ENCODE data around the gene SRPRB.
"Not testable (repeated sequence)": the region's sequence is repeated elsewhere in the genome, so short reads cannot be mapped to it uniquely, and the experiment has no call there.

The SRPRB gene

DNA sequence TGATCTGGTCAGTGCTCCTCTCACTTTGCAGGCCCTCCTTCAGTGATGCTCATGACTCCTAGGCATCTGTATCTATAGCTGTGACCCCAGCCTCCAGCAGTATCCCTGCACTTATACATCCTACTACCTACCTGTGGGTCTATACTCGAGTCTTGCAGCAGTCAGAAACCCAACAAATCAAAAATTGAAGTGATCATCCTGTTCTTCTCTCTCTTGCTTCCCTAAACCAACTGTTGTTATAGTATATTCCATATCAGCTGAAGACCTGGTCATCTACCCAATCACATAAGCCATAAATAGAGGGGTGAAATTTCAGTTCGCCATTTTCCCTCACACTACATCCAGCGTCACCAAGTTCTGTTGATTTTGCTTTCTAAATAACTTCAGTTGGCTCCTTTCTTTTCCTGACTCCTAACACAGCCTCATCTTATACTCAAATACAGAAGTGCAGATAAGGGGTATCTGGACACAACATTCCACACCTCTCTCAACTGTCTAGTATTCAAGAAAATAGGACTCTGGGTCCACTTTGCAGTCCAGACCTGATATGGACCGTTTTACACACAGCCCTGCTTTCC is 25.9 kb upstream of the SRPRB start:
- no peak for DNase-seq

DNA sequence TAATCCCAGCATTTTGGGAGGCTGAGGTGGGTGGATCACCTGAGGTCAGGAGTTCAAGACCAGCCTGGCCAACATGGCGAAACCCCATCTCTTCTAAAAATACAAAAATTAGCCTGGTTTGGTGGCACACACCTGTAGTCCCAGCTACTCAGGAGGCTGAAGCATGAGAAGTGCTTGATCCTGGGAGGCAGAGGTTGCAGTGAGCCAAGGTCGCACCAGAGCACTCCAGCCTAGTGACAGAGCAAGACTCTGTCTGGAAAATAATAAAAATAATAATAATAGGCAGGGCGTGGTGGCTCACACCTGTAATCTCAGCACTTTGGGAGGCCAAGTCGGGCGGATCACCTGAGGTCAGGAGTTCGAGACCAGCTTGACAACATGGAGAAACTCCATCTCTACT is 24.9 kb upstream of the SRPRB start:
- not testable (repeated sequence) for DNase-seq

DNA sequence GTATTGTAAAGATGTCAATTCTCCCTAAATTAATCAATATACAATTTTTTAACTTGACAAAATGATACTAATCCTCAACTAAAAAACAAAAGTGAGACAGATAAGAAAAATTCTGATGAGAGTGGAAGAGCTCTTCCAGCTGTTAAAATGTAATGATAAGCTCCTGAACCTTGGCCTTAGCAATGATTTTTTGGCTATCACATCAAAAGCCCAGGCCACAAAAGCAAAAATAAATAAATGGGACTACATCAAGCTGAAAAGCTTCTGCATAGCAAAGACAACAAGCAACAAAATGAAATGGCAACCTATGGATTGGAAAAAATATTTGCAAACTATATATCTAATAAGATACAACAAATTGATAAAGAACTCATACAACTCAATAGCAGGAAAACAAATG is 24.0 kb upstream of the SRPRB start:
- no peak for DNase-seq

DNA sequence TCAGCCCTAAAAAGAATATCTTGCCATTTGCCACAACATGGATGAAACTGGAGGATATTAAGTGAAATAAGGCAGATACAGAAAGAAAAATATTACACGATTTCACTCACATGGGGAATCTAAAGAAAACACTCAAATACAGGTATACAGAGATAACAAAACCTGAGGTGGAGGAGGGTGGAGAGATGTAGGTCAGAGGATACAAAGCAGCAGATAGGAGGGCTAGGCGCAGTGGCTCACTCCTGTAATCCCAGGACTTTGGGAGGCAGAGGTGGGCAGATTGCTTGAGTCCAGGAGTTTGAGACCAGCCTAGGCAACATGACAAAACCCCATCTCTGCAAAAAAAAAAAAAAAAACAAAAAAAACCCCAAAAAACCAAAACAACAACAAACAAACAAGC is 23.2 kb upstream of the SRPRB start:
- DNase-seq: no peak

DNA sequence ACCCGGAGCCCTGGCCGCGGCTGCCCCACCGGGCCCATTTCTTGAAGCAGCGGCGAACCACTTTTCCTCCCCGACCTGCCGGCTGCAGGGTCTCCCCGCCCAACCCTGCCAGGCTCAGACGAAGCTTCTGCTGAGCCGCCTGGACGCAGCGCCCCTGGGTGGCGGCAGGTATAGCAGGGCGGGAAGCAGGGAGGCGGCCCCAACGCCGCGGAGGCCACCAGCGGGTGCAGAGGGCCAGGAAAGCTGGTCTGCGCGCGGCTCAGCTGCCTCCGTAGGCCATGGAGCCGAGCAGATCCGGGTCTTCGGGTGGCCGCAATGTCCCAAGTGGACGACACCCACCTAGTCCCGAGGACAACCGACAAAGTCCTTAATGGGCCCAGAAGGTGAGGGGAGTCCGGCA is 21.9 kb upstream of the SRPRB start:
- DNase-seq: no peak

DNA sequence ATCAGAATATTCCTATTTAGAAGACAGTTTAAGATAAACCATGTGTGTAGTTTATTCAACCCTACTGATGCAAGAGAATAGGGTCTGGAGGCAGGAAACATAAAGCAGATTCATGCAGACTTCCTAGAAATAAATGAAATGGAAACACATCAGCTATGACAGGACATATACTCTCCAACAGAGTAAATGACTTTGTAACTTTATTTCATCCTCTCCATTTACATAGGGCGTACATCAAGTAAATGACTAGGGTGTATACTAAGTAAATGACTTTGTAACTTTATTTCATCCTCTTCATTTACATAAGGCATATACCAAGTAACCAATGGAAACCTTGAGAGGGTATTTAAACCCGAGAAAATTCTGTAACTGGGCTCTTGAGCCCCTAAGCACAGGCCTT is 17.6 kb upstream of the SRPRB start:
- DNase-seq: no peak

DNA sequence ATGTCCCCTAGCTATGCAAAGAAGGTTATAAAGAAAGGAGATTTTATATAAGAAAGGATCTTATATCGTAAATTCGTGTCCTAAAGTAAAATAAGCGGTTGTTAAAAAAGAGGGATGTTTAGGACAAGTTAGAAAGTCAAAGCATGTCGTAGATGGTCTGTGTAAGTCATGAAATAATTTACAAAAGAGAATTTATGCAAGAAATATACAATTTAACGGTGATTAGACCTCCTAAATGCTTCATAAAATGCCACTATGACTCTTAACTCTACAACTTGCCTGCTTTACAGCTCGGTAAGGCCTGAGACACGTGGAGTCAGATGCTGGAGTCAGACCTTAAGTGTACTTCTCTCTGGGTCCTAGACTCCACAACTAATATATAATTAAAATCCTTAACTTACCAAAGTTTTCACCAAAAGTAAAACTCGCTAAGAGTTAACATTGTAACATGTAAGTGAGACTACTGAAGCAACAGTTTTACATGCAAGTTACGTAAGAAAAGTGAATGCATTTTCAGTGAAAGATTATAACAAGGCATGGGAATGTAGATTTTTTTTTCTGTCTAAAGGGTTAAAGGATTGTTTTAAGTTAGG is 13.3 kb upstream of the SRPRB start:
- DNase-seq: no peak

DNA sequence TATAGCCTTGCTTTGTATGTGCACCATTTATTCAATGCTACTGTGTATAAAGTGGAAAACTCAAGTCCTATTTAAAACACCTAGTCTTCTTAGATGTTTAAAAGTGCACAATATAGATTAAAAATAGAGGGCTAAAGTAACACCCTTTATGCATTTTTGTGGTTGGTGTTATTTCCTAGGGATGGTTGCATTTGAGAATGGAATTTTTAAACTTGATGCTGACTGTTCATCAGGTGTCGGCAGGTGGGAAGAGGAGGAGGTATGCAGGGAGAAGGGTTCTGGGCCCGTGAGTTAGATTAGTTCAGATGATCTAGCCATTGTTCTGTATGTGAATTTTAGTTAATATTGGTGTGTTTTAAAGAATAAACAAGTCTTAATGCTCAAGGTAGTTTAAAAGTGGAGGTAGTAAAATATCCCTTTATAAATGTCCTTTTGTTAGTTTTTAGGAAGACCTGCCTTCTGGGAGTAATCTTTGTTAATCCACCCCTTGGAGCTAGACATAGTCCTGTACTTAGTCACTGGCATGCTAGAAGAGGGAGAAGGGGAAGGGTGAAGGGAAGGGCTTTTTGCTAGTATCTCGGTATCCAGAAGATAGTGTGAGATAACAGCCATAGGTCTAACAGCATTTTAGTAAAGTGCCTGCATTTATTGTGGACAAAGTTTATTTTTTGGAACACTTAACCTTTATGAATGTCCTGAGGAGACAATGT is 8.1 kb upstream of the SRPRB start:
- no peak for DNase-seq

DNA sequence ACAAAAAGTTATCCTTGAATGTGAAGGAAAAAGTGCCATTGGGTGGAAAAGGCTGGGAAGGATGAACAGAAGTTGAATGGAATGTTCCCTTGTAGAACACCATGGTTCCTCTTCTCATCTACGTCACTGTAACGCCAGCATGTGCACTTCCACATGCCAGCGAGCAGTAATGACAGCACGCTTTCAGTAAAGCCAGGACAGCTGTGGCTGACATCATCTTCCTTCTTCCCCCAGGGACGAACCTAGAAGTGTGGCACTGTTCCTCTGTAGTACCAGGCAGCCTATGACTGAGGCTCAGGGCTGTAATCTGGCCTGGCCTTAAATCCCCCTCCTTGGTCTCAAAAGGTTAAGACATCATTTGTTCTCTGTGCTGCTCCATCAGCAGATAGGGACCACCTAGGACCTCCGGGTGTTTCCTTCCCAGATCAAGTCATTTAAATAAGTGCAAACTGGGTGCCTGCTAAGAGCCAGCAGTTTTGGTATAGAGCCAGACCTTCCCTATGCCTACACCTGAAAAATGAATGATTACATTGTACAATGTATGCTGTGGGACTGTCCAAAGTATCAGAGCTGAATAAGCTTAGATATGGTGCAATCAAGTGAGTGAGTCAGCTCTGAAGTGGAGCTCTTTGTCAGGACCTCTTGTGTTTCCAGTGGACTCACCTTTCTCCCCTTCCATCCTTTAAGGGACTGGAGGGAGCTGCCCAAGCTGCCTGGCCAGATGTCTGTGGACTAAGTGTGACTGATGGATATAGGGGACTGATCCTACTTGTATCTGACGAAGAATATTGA is 5.6 kb upstream of the SRPRB start:
- DNase-seq: peak; percentile 34

DNA sequence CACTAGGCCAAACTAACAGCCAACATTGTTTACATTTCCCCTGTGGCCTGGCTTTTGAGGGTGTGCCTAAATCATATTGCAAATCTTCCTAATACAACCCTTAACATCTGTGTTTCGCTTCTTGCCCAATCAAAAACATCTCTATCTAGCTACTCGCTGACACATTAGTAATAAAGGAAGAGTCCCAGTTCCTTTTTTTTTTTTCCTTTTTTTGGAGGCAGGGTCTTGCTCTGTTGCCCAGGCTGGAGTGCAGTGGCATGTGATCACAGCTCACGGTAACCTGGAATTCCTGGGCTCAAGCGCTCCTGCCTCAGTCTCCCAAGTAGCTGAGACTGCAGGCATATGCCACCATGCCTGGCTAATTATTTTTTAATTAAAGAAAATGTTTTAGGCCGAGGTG is 2.1 kb upstream of the SRPRB start:
- no peak for DNase-seq

DNA sequence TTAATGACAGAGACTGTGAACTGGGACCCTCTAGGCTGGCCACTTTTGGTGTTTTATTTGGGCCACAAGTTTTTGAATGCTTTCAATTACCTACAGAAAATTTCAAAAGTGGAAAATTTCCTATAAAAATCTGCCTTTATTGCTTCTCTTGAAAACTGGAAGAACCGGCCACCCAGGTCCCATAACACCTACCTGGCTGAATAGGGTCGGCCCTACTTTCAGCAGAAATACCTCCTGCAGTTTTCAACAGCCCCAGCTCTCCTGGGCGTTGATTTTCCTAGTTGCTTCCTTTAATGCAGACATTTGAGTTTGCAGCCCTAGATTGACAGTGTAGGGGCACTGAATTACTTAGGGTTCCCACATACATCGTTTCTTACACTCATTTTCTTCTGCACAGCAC is 719 bp upstream of the SRPRB start:
- no peak for DNase-seq

DNA sequence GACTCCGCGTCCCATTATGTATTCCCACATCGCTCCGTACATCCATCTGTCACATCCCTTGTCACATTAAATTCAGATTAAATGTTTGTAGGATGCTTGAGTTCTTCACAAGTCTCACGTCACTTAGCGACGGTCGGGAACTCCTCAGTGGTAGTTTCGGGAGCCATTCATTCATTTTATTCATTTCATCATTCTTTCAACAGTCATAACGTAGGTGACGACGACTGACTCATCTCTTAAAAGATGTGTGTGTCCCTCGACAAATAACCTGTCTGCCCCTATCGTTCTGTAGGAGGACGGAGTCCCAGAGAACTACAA is 272 bp upstream of the SRPRB start:
- DNase-seq: no peak

DNA sequence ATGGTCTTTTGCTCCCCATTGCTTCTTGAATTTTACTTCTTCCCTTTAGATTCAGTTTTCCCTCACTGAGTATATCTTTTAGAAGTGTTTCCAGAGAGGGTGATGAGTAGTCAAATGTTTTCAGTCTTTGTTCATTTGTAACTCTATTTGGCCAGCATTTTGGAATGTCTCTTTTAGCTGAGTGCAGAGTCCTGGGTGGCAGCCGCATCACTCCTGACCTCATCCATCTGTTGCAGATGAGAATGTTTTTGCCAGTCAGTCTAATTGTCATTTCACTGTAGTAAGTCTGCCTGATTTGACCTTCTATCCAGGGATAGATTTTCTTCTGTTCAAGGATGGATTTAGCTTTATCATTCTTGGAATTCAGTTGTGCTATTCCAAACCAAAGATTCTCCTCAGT is 7.3 kb downstream of the SRPRB start:
- DNase-seq: no peak

DNA sequence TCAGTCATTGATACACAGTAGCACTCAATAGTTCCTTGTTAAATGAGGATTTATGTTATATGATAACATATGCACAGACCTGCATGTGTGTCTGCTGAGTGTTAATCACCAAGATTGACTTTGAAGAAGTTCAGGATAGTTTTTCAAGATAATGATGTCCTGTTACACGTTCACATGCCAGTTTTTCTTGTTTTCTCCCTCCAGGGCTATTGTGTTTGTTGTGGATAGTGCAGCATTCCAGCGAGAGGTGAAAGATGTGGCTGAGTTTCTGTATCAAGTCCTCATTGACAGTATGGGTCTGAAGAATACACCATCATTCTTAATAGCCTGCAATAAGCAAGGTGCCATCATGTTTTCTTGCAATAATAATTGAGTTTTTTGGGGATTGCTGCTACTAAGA is 9.8 kb downstream of the SRPRB start:
- DNase-seq: no peak

DNA sequence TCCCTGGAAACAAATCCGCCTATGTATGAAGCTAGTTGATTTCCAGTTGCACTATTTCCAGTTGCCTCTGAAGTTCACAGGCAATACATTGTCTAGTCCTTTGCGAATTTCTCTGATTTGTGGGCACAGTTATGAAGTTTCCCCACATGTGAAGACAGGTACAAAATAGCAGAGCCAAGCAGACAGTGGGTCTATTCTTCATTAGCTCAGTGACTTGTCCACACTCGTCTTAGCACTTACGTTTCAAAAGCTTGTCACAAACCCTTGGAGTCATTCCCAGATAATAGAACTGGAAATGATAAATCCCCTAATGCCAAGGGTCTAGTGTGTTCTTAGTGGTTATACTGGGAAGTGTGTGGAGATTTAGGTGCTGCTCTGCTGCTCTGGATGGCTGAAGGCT is 14.5 kb downstream of the SRPRB start:
- no peak for DNase-seq

DNA sequence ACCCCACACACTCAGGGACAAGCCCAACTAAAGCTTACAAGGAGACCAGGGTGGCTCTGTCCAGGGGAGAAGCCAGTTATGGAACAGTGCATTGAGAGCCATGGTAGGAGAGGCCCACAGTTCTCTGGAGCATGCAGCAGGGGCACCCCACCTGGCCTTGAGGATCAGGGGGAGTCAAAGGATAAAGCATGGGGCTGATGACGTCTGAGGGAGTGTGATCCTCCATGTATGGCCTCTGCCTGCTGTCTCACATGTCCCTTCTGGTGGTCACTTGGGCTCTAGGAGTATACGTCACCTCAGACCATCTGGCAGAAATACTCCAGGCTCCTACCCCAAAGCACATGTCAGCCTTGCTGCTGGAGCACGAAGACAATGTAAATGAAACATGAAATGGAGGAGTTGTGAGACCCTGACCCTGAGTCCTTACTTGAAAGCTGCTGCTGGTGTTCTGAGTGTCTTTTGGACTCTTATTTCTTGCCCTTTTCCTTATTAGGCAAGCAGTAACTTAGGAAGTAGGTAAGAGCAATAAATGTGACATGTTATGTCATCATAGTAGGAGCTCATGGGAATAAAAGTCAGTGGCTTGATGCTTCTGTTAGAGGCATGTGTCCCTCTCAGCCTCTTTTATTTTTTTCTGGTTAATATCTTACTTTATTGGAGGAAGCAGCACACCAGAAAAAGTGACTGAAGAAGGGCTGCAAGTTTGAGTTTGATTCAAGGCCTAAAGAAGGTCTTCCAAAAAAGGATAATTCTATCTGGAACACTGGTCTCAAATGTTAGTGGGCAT is 15.5 kb downstream of the SRPRB start:
- DNase-seq: no peak

DNA sequence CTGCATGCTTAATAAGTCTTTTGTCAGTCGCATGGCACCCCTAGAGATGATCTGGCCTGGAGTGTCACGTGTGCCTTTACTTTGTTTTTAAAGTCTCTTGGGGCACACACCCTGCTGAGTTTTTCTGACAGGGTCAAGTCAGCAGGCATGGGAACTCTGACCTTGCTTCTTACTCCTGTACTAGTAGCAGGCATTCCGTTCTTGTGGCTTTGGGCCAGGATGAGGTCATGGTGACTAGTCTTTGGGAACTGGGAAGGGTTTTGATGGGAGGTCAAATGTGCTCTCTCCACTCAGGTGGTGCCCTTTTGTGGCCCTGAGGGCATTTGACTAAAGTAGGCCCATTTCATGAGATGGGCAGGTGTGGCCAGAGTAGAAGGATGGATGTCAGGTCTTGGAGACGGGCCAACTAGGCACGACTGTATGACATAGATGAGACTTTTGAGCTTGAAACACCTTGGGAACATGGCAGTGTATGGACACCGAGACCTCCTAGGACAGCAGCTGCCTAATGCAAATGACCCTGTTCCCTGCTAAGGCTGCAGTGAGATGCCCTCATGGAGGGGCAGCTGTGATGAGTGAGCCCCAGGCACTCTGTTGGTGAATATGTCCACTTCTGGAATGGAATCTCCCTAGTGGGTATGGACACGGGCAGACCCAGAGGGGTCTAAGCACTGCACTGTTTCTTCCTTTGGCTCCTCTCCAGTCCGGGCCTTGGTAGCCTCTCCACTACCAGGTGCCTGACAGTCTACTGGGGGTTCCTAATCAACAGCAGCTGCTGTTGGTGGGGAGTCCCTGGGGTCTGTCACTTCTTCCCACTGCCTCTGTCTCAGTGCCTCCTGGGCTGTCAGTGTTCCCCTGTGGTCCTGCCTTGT is 16.4 kb downstream of the SRPRB start:
- no peak for DNase-seq

DNA sequence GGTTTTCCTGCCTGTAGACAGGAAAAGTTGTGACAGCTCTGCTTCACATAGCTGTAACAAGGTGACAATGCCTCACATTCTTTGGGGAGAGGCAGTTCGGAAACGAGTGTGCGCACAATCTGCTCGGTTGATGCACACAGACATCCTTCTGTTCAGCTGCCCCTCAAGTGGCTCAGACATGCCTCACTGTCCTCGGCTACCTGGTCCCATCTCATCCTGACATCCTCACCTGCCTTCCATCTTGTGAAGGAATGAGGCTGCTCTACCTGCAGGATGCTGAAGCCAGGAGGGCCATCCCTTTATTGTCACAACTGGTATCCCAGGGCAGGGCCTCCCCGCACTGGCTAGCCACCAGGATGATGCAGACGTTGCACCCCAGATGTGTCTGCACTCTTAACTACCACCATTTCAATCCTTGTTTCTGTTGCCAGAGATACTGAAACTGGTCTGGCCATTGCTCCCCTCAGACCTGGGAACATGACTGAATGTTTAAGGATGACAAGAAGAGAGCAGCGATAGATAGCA is 19.4 kb downstream of the SRPRB start:
- DNase-seq: no peak

DNA sequence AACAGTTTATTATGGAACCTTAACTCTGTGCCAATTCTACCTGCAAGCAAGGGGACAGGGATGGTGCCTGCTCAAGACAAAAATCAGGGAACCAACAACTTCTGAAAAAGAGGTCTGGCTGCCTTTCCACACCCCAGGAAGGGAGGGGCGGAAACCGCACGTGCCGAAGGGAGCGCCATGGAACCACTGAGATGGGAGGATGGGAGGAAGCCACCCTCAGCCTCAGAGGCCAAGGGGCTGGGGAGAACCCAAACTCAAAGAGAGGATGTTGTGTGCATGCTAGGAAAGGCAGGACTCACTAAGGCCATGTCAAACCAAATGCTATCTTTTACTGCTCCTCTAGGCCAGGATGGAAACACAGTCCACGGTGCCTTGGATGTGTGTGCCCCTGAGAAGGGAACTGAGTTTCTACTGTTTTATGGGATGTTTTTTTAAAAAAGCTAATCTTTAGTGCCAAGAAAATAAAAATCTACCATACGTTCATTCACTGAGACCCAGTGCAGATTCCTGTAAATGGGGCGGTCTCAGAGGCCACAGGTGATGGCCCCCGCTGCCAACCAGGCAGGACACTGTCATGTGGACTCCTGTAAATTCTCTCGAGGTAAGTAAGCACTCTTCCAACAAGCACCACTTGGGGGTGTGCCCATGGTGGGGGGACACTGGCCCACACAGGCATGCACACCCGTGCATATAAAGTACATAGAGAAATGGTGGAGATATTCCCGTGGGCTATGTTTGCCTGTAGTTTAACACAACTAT is 20.5 kb downstream of the SRPRB start:
- DNase-seq: no peak

DNA sequence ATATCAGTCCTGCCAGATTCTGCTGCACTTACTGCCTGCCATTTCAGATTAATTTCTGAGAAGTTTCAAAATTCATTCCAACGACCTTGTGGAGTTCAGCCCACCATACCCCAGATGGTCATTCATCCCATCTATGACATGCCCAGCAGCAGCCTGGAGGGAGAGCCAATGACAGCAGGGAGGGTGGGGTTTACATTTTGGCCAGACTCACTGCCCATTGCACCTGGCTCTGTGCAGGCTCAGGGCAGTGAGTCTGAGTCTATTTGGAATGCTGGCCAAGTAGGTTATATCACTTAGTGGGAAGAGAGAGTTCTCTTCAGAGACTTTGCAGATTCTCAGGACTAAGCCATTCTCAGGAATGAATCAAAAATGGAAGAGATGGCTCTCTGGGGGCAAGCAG is 21.5 kb downstream of the SRPRB start:
- no peak for DNase-seq

DNA sequence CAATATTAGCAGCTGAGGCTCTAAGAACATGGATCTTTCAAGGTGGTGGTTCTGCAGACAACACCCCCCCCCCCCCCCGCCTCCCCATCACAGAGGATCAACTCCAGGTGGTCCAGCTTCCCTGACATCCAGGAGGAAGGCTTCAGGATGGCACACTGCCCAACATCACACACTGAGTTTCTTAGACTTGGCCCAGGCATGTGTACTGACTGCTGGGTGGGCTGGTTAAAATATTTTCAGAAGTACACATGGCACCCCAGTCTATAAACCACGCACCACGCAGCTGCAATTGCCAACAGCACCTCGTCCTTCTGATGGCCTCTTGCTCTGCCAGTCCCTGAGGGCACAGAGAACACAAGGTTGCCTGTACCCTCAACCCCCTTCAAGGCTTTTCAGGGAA is 22.1 kb downstream of the SRPRB start:
- DNase-seq: no peak
